NOMO-1 treated with DMSO at 0.1 percent for 48 hours (cell line): ENCODE results near the gene ENTPD8.

Source experiments
- DNase-seq: peaks from one replicate; lab custom pipeline; 2025; ENCODE audit not compliant: unreplicated experiment; lab: John Stamatoyannopoulos, UW

The ENTPD8 gene

GRCh38 chr9:137433349-137433915 is 7.7 kb downstream of the ENTPD8 start:
- DNase-seq: no peak

- DNase-seq: no peak
Measured at GRCh38 chr9:137432687-137433348, 8.3 kb downstream of the ENTPD8 start.

- no peak for DNase-seq
Measured at GRCh38 chr9:137431416-137431931, 9.7 kb downstream of the ENTPD8 start.

GRCh38 chr9:137430723-137431415 is 10.3 kb downstream of the ENTPD8 start:
- DNase-seq: no peak

- DNase-seq: no peak
Measured at GRCh38 chr9:137429974-137430722, 11.0 kb downstream of the ENTPD8 start.

GRCh38 chr9:137429546-137429890 is 11.6 kb downstream of the ENTPD8 start:
- no peak for DNase-seq

- no peak for DNase-seq
Measured at GRCh38 chr9:137428841-137429545, 12.2 kb downstream of the ENTPD8 start.

- DNase-seq: no peak
Measured at GRCh38 chr9:137428311-137428630, 12.9 kb downstream of the ENTPD8 start.

GRCh38 chr9:137427454-137428310 is 13.5 kb downstream of the ENTPD8 start:
- no peak for DNase-seq

- DNase-seq: no peak
Measured at GRCh38 chr9:137426018-137426681, 15.0 kb downstream of the ENTPD8 start.

- peak; percentile 55 for DNase-seq
Measured at GRCh38 chr9:137423514-137424291, 17.5 kb downstream of the ENTPD8 start.

- DNase-seq: peak; percentile 93
Measured at GRCh38 chr9:137422604-137423513, 18.3 kb downstream of the ENTPD8 start, which contains the start of the genes EXD3 and NOXA1. EXD3 (minus strand) TSS chr9:137423162; CDS start chr9:137395357, 27,805 bp downstream. NOXA1 (plus strand) TSS chr9:137423393; CDS start chr9:137423530, 137 bp downstream.

- DNase-seq: no peak
Measured at GRCh38 chr9:137421838-137422603, 19.1 kb downstream of the ENTPD8 start.

- peak; percentile 51 for DNase-seq
Measured at GRCh38 chr9:137417161-137418021, 23.8 kb downstream of the ENTPD8 start.

GRCh38 chr9:137416563-137417151 is 24.5 kb downstream of the ENTPD8 start:
- DNase-seq: no peak
